Retinal pigment epithelial cell (primary cell): ENCODE measurements around the gene MBOAT1.

Experiments
- DNase-seq: peaks from one replicate; pipeline ENCODE4 v3.0.0-alpha.2; 2010; ENCODE audit warnings: low read depth
- H3K4me3 ChIP-seq: 2 replicates; pipeline ENCODE4 v1.5.1; 2011; ENCODE audit warnings: mild to moderate bottlenecking, low read length, control low read depth, moderate library complexity
- CTCF ChIP-seq: conservative IDR thresholded peaks from 2 replicates; pipeline ENCODE4 v1.5.1; 2011; ENCODE audit warnings: low read depth, low read length, control low read depth, inconsistent platforms

The MBOAT1 gene

DNA sequence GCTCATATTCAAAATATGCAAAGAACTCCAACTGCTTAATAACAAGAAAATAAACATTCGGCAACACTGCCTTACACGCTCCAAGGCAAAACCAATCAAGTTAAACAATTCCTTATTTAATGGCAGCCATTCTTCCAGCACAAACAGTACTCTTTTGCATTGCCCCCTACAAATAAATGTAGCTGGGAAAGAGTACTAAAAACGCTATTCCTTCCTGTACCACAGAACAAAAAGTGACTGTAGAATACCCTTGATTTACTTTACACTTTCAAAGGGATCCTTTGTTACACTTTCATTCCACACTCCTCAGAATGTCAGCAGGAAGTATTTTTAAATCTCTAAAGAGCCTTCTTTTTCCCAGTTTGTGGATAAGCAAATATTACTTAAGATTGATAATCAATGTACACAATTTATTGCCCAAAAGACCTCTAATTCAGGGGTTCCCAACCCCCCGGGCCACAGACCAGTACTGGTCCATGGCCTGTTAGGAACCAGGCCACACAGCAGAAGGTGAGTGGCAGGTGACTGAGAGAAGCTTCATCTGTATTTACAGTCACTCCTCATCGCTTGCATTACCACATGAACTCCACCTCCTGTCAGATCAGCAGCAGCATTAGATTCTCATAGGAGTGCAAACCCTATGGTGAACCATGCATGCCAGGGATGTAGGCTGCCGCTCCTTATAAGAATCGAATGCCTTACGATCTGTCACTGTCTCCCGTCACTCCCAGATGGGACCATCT, 51.6 kb downstream of the MBOAT1 start:
- no peak for DNase-seq
- H3K4me3 ChIP-seq: no peak overlapping the region

GRCh38 chr6:20159781-20160540, 52.3 kb downstream of the MBOAT1 start:
- TF ChIP-seq CTCF: no peak
- no peak overlapping the region for H3K4me3 ChIP-seq
- no peak for DNase-seq

More for the DNA sequence above, 51.6 kb downstream of the MBOAT1 start:
- TF ChIP-seq CTCF: no peak

GRCh38 chr6:20159098-20159497, 53.2 kb downstream of the MBOAT1 start:
- H3K4me3 ChIP-seq: no peak overlapping the region
- TF ChIP-seq CTCF: no peak

GRCh38 chr6:20158676-20159075, 53.6 kb downstream of the MBOAT1 start:
- TF ChIP-seq CTCF: no peak
- no peak overlapping the region for H3K4me3 ChIP-seq
- no peak for DNase-seq

More at GRCh38 chr6:20159098-20159497, 53.2 kb downstream of the MBOAT1 start:
- DNase-seq: no peak

- H3K4me3 ChIP-seq: no peak overlapping the region
- DNase-seq: no peak
- no peak for TF ChIP-seq CTCF
Observed at GRCh38 chr6:20156824-20157223, 55.4 kb downstream of the MBOAT1 start.

GRCh38 chr6:20154753-20155152, 57.5 kb downstream of the MBOAT1 start:
- H3K4me3 ChIP-seq: no peak overlapping the region
- DNase-seq: no peak
- TF ChIP-seq CTCF: no peak

DNA sequence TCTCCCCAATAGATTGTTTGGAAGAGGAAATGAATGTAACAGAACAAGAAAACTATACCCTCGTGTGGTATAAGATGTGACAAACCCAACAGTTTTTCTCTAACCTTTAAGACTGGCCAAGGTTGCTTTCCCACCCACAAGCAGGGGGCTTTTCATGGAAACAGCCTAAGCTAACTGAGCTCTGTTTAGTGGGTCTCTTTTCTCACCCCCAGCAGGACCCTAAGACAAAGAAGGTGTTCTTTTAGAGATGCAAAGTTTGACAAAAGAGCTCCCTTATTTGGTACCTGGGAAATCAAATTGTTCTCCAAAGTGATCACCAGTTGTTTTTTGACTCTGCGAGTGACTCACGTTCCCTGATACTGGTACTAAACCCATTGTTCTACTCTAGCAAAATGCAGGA, 59.1 kb downstream of the MBOAT1 start:
- no peak for TF ChIP-seq CTCF
- DNase-seq: no peak
- no peak overlapping the region for H3K4me3 ChIP-seq
